NCI-H128 (cell line): ENCODE measurements around the gene TPM1.
"Not testable (repeated sequence)": the region's sequence is repeated elsewhere in the genome, so short reads cannot be mapped to it uniquely, and the experiment has no call there.

ENCODE experiments used
- DNase-seq: peaks from one replicate; lab custom pipeline; 2025; ENCODE audit not compliant: unreplicated experiment; lab: John Stamatoyannopoulos, UW

The TPM1 gene

GRCh38 chr15:63091679-63092446, 49.3 kb downstream of the TPM1 start:
- DNase-seq: no peak

- peak; percentile 14 for DNase-seq
Measured at GRCh38 chr15:63093486-63094205, 51.1 kb downstream of the TPM1 start.

GRCh38 chr15:63094495-63094931, 52.0 kb downstream of the TPM1 start:
- DNase-seq: no peak

GRCh38 chr15:63096178-63096577, 53.6 kb downstream of the TPM1 start:
- DNase-seq: no peak

- not testable (repeated sequence) for DNase-seq
Measured at GRCh38 chr15:63098901-63099300, 56.4 kb downstream of the TPM1 start.

GRCh38 chr15:63099581-63099980, 57.0 kb downstream of the TPM1 start:
- not testable (repeated sequence) for DNase-seq

GRCh38 chr15:63103416-63103815, 60.9 kb downstream of the TPM1 start:
- no peak for DNase-seq

GRCh38 chr15:63104727-63105126, 62.2 kb downstream of the TPM1 start:
- DNase-seq: no peak

GRCh38 chr15:63105354-63105753, 62.8 kb downstream of the TPM1 start:
- not testable (repeated sequence) for DNase-seq

- no peak for DNase-seq
Measured at GRCh38 chr15:63107895-63108546, 65.5 kb downstream of the TPM1 start.

- no peak for DNase-seq
Measured at GRCh38 chr15:63109498-63109897, 67.0 kb downstream of the TPM1 start.

- no peak for DNase-seq
Measured at GRCh38 chr15:63109920-63110319, 67.4 kb downstream of the TPM1 start.

- DNase-seq: no peak
Measured at GRCh38 chr15:63110428-63111026, 68.0 kb downstream of the TPM1 start.

GRCh38 chr15:63111481-63111880, 68.9 kb downstream of the TPM1 start:
- DNase-seq: no peak

GRCh38 chr15:63112871-63113270, 70.3 kb downstream of the TPM1 start:
- DNase-seq: no peak

GRCh38 chr15:63114465-63114864, 71.9 kb downstream of the TPM1 start:
- no peak for DNase-seq
